HG03108 (cell line): ENCODE results near the gene RAC3.

Experiments used
- ATAC-seq: cut with Tn5 transposase; IDR thresholded peaks from one replicate; pipeline ENCODE4 v1.9.1; 2021; ENCODE audit warnings: moderate library complexity; ENCODE audit not compliant: unreplicated experiment

The RAC3 gene

GRCh38 chr17:82053556-82054263 lies 22.2 kb downstream of the RAC3 start:
- no peak for ATAC-seq

- ATAC-seq: no peak
These were observed 23.0 kb downstream of the RAC3 start for GRCh38 chr17:82054351-82055022.

GRCh38 chr17:82055023-82055964 lies 23.8 kb downstream of the RAC3 start:
- no peak for ATAC-seq

- no peak for ATAC-seq
These were observed 24.7 kb downstream of the RAC3 start for GRCh38 chr17:82055965-82056728.

GRCh38 chr17:82056729-82057621 lies 25.5 kb downstream of the RAC3 start:
- no peak for ATAC-seq

- ATAC-seq: no peak
These were observed 26.9 kb downstream of the RAC3 start for GRCh38 chr17:82058230-82058854.

- ATAC-seq: no peak
These were observed 27.4 kb downstream of the RAC3 start for GRCh38 chr17:82058855-82059249.

GRCh38 chr17:82059272-82060000 lies 28.0 kb downstream of the RAC3 start:
- ATAC-seq: no peak

GRCh38 chr17:82060001-82060380 lies 28.5 kb downstream of the RAC3 start:
- no peak for ATAC-seq

- no peak for ATAC-seq
These were observed 29.1 kb downstream of the RAC3 start for GRCh38 chr17:82060614-82061013.

- no peak for ATAC-seq
These were observed 29.8 kb downstream of the RAC3 start for GRCh38 chr17:82061047-82061925.

GRCh38 chr17:82062076-82062983 lies 30.9 kb downstream of the RAC3 start:
- no peak for ATAC-seq

GRCh38 chr17:82062984-82063368 lies 31.5 kb downstream of the RAC3 start:
- no peak for ATAC-seq

- ATAC-seq: no peak
These were observed 32.2 kb downstream of the RAC3 start for GRCh38 chr17:82063424-82064415.

- no peak for ATAC-seq
These were observed 33.1 kb downstream of the RAC3 start for GRCh38 chr17:82064433-82065192.
